ENCODE results near the gene CACNA2D2. TPM values are rescaled to one million over a fixed set of nuclear protein-coding genes. Genes with fewer than 3 reads are reported as not detected.

CACNA2D2 gene
- total RNA-seq, 2 experiments from 2014 or later: 0.78 to 0.95 TPM

- H3K27me3 Mint-ChIP-seq (ENCODE audit: low read depth): no peaks in the 10 kb centered on the region
- ATAC-seq (no peak), DNase-seq (no peak)
- ChIA-PET CTCF (no interaction called here), POLR2A (interaction anchor here (1.0 kb wide), 1 partner anchor 79 kb away, joined by 3 read pairs; the partner anchor contains the start of gene HEMK1)
- no peak overlapping the region for H3K27ac Mint-ChIP-seq
- no peak overlapping the region for H3K4me3 Mint-ChIP-seq
- no peaks in the 10 kb centered on the region for H3K9me3 Mint-ChIP-seq (ENCODE audit: insufficient read depth)
- peaks cover 25% of the 10 kb centered on the region for H3K4me1 Mint-ChIP-seq (ENCODE audit: low read depth)
- H3K36me3 Mint-ChIP-seq (ENCODE audit: low read depth): no peaks in the 10 kb centered on the region
Measured at GRCh38 chr3:50490424-50490823, 13.0 kb downstream of the CACNA2D2 start.

- Mint-ChIP-seq H3K4me1 (ENCODE audit: low read depth) (peaks cover 20% of the 10 kb centered on the region), H3K36me3 (ENCODE audit: low read depth) (no peaks in the 10 kb centered on the region), H3K27ac (no peak overlapping the region), H3K9me3 (ENCODE audit: insufficient read depth) (no peaks in the 10 kb centered on the region), H3K27me3 (ENCODE audit: low read depth) (no peaks in the 10 kb centered on the region), H3K4me3 (no peak overlapping the region)
- ChIA-PET POLR2A (interaction anchor here (0.9 to 1.0 kb wide), 2 partner anchors 146 to 177 kb away, joined by 3 to 4 read pairs; partner anchors contain the start of gene RASSF1), CTCF (interaction anchor here (1.0 kb wide), 1 partner anchor 56 kb away, joined by 3 read pairs; no protein-coding TSS in a partner anchor)
- ATAC-seq (no peak), DNase-seq (no peak)
Measured at GRCh38 chr3:50487181-50487580, 16.3 kb downstream of the CACNA2D2 start.

- POLR2A ChIA-PET: interaction anchor here (1.0 kb wide), 1 partner anchor 145 kb away, joined by 3 read pairs; the partner anchor contains the start of gene RASSF1
- no peak overlapping the region for H3K27ac Mint-ChIP-seq
- H3K36me3 Mint-ChIP-seq (ENCODE audit: low read depth): no peaks in the 10 kb centered on the region
- H3K4me1 Mint-ChIP-seq (ENCODE audit: low read depth): peaks cover 22% of the 10 kb centered on the region
- ATAC-seq (no peak), DNase-seq (no peak)
- H3K9me3 Mint-ChIP-seq (ENCODE audit: insufficient read depth): no peaks in the 10 kb centered on the region
- H3K27me3 Mint-ChIP-seq (ENCODE audit: low read depth): no peaks in the 10 kb centered on the region
- H3K4me3 Mint-ChIP-seq: no peak overlapping the region
- CTCF ChIA-PET: interaction anchor here (0.9 to 1.0 kb wide), 2 partner anchors 33 to 57 kb away, joined by 3 read pairs; no protein-coding TSS in a partner anchor
Measured at GRCh38 chr3:50486219-50486888, 17.1 kb downstream of the CACNA2D2 start.

- H3K9me3 Mint-ChIP-seq (ENCODE audit: insufficient read depth): no peaks in the 10 kb centered on the region
- no peak overlapping the region for H3K4me3 Mint-ChIP-seq
- peaks cover 23% of the 10 kb centered on the region for H3K4me1 Mint-ChIP-seq (ENCODE audit: low read depth)
- no peak overlapping the region for H3K27ac Mint-ChIP-seq
- ChIA-PET CTCF (no interaction called here), POLR2A (no interaction called here)
- DNase-seq: no peak
- no peaks in the 10 kb centered on the region for H3K27me3 Mint-ChIP-seq (ENCODE audit: low read depth)
- H3K36me3 Mint-ChIP-seq (ENCODE audit: low read depth): no peaks in the 10 kb centered on the region
- ATAC-seq: no peak
Measured at GRCh38 chr3:50484722-50485121, 18.7 kb downstream of the CACNA2D2 start.

- H3K9me3 Mint-ChIP-seq (ENCODE audit: insufficient read depth): no peaks in the 10 kb centered on the region
- ATAC-seq (no peak), DNase-seq (no peak)
- H3K27ac Mint-ChIP-seq: no peak overlapping the region
- no peaks in the 10 kb centered on the region for H3K27me3 Mint-ChIP-seq (ENCODE audit: low read depth)
- no peak overlapping the region for H3K4me3 Mint-ChIP-seq
- peaks cover 23% of the 10 kb centered on the region for H3K4me1 Mint-ChIP-seq (ENCODE audit: low read depth)
- CTCF ChIA-PET: no interaction called here
- H3K36me3 Mint-ChIP-seq (ENCODE audit: low read depth): no peaks in the 10 kb centered on the region
- POLR2A ChIA-PET: interaction anchor here (1.0 kb wide), 1 partner anchor 10 kb away, joined by 3 read pairs; no protein-coding TSS in a partner anchor
Measured at GRCh38 chr3:50483374-50483773, 20.1 kb downstream of the CACNA2D2 start.

GRCh38 chr3:50481992-50482391 lies 21.4 kb downstream of the CACNA2D2 start:
- Mint-ChIP-seq H3K27ac (no peak overlapping the region), H3K36me3 (ENCODE audit: low read depth) (no peaks in the 10 kb centered on the region), H3K4me1 (ENCODE audit: low read depth) (peaks cover 23% of the 10 kb centered on the region), H3K27me3 (ENCODE audit: low read depth) (no peaks in the 10 kb centered on the region), H3K4me3 (no peak overlapping the region), H3K9me3 (ENCODE audit: insufficient read depth) (no peaks in the 10 kb centered on the region)
- POLR2A ChIA-PET: no interaction called here
- ATAC-seq: no peak
- CTCF ChIA-PET: no interaction called here
- no peak for DNase-seq

GRCh38 chr3:50480471-50480870 lies 23.0 kb downstream of the CACNA2D2 start:
- ATAC-seq (no peak), DNase-seq (no peak)
- Mint-ChIP-seq H3K27ac (no peak overlapping the region), H3K9me3 (ENCODE audit: insufficient read depth) (no peaks in the 10 kb centered on the region), H3K4me1 (ENCODE audit: low read depth) (peaks cover 18% of the 10 kb centered on the region), H3K4me3 (no peak overlapping the region), H3K27me3 (ENCODE audit: low read depth) (no peaks in the 10 kb centered on the region), H3K36me3 (ENCODE audit: low read depth) (no peaks in the 10 kb centered on the region)
- POLR2A ChIA-PET: no interaction called here
- CTCF ChIA-PET: no interaction called here

GRCh38 chr3:50479523-50479922 lies 23.9 kb downstream of the CACNA2D2 start:
- ChIA-PET POLR2A (no interaction called here), CTCF (no interaction called here)
- ATAC-seq (no peak), DNase-seq (no peak)
- H3K9me3 Mint-ChIP-seq (ENCODE audit: insufficient read depth): no peaks in the 10 kb centered on the region
- no peaks in the 10 kb centered on the region for H3K36me3 Mint-ChIP-seq (ENCODE audit: low read depth)
- H3K4me1 Mint-ChIP-seq (ENCODE audit: low read depth): peaks cover 18% of the 10 kb centered on the region
- no peaks in the 10 kb centered on the region for H3K27me3 Mint-ChIP-seq (ENCODE audit: low read depth)
- no peak overlapping the region for H3K27ac Mint-ChIP-seq
- H3K4me3 Mint-ChIP-seq: no peak overlapping the region

GRCh38 chr3:50478671-50479260 lies 24.7 kb downstream of the CACNA2D2 start:
- DNase-seq (no peak), ATAC-seq (no peak)
- Mint-ChIP-seq H3K4me3 (no peak overlapping the region), H3K27ac (no peak overlapping the region), H3K9me3 (ENCODE audit: insufficient read depth) (no peaks in the 10 kb centered on the region), H3K36me3 (ENCODE audit: low read depth) (no peaks in the 10 kb centered on the region), H3K27me3 (ENCODE audit: low read depth) (no peaks in the 10 kb centered on the region), H3K4me1 (ENCODE audit: low read depth) (peaks cover 19% of the 10 kb centered on the region)
- ChIA-PET CTCF (no interaction called here), POLR2A (no interaction called here)

- DNase-seq (no peak), ATAC-seq (no peak)
- H3K27me3 Mint-ChIP-seq (ENCODE audit: low read depth): no peaks in the 10 kb centered on the region
- ChIA-PET CTCF (no interaction called here), POLR2A (no interaction called here)
- H3K4me1 Mint-ChIP-seq (ENCODE audit: low read depth): peaks cover 26% of the 10 kb centered on the region
- H3K9me3 Mint-ChIP-seq (ENCODE audit: insufficient read depth): no peaks in the 10 kb centered on the region
- no peaks in the 10 kb centered on the region for H3K36me3 Mint-ChIP-seq (ENCODE audit: low read depth)
- H3K27ac Mint-ChIP-seq: no peak overlapping the region
- H3K4me3 Mint-ChIP-seq: no peak overlapping the region
Measured at GRCh38 chr3:50478051-50478450, 25.4 kb downstream of the CACNA2D2 start.

GRCh38 chr3:50475348-50475747 lies 28.1 kb downstream of the CACNA2D2 start:
- Mint-ChIP-seq H3K9me3 (ENCODE audit: insufficient read depth) (no peaks in the 10 kb centered on the region), H3K36me3 (ENCODE audit: low read depth) (no peaks in the 10 kb centered on the region), H3K27me3 (ENCODE audit: low read depth) (no peaks in the 10 kb centered on the region), H3K27ac (no peak overlapping the region), H3K4me1 (ENCODE audit: low read depth) (peaks cover 17% of the 10 kb centered on the region), H3K4me3 (no peak overlapping the region)
- ATAC-seq (no peak), DNase-seq (no peak)
- ChIA-PET CTCF (interaction anchor here (2.1 kb wide), 1 partner anchor 13 kb away, joined by 4 read pairs; no protein-coding TSS in a partner anchor), POLR2A (no interaction called here)

GRCh38 chr3:50474717-50475116 lies 28.7 kb downstream of the CACNA2D2 start:
- ATAC-seq (no peak), DNase-seq (no peak)
- CTCF ChIA-PET: interaction anchor here (2.1 kb wide), 1 partner anchor 12 kb away, joined by 4 read pairs; no protein-coding TSS in a partner anchor
- Mint-ChIP-seq H3K4me3 (no peak overlapping the region), H3K27ac (no peak overlapping the region), H3K9me3 (ENCODE audit: insufficient read depth) (no peaks in the 10 kb centered on the region), H3K27me3 (ENCODE audit: low read depth) (no peaks in the 10 kb centered on the region), H3K36me3 (ENCODE audit: low read depth) (no peaks in the 10 kb centered on the region), H3K4me1 (ENCODE audit: low read depth) (peaks cover 17% of the 10 kb centered on the region)
- POLR2A ChIA-PET: interaction anchor here (0.5 to 0.6 kb wide), 2 partner anchors 12 to 476 kb away, joined by 3 read pairs; no protein-coding TSS in a partner anchor
